Ramos (cell line): ENCODE results near the gene CD3E.
"Not testable (repeated sequence)": the region's sequence is repeated elsewhere in the genome, so short reads cannot be mapped to it uniquely, and the experiment has no call there.

Experiments used
- in situ Hi-C: fragments of 300-500 bp; cut with MboI; formaldehyde crosslinking; loops from one replicate; pipeline ENCODE4 v1.14.3; 2022; ENCODE audit warnings: low sequenced_read_pairs; ENCODE audit not compliant: unreplicated experiment

Gene CD3E

DNA sequence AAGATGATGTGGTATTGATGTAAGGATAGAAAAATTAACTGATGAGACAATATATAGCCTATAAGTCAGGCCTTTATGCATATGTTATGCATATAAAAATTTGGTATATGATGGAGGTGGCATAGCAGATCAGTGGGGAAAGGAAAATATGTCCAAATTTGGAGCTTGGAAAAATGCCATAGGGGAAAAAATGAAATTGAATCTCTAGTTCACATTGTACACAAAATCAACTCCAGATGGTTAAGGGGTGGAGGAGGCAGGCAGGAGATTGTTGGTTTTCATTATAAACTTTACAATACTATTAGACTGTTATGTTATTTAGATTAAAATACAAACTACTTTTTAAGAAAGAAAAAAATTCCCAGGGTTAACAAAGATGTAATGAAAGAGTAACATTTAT is 15.1 kb upstream of the CD3E start:
- in situ Hi-C loops: no loop called here

DNA sequence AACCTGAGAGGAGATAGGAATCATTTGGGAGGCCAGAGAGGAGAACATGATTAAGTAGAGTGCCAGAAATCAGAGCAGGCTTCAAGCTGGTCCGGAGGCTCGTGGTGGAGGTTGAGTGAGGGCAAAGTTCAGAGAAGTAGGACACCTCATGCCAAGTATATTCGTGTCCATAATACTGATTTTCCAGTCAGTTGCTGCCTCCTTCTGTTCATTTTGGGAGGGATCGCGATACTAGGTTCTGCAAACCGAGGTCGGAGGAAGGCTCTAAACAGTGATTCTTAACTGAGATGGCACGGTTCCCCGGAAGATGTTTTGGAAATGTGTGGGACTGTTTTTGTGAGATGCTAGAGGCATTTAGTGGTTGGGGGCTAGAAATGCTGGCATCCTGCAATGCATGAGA is 13.6 kb upstream of the CD3E start:
- in situ Hi-C loops: no loop called here

DNA sequence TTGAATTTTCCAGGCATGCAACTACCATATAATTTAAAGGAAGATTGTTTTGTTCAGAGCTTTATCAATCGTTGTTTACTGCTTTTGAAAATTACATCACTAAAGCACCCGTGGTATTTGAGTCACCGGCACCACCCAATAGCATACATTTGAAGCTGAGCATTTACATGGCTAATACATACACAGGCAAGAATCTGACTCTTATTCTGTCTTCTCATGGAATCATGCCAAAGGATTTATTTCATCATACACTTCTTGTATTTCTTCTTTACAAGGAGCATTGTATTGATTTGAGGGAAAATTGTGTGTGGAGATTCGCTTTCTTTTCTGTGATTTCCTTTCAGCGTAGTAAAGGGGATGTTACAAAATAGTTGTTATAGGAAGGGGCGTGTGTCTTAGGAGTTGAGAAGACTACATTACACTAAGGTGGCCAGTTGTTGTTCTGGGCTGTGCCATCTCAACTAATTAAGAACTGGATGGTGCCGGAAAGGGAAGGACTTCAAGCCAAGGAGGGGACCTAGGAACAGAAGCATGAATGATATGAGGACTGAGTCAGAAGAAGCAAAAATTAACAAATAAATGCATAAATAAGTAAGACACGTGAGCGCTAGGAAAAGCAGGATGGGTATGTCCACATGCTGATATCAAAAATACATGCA is 12.9 kb upstream of the CD3E start:
- in situ Hi-C loops: no loop called here

DNA sequence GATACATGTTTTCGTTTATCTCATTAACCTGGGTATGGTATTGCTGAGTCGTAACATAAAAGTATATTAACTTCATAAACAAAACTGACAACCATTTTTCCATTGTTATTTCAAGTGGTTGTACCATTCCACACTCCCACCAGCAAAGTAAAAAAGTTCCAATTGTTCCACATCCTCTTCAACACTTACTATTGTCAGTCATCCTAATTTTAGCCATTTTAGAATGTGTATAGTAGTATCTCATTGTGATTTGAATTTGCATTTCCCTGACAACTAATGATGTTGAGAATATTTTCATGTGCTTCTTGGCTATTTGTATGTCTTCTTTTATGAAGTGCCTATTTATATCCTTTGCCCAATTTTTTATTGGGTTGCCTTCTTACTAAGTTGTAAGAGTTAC is 10.5 kb upstream of the CD3E start:
- in situ Hi-C loops: no loop called here

DNA sequence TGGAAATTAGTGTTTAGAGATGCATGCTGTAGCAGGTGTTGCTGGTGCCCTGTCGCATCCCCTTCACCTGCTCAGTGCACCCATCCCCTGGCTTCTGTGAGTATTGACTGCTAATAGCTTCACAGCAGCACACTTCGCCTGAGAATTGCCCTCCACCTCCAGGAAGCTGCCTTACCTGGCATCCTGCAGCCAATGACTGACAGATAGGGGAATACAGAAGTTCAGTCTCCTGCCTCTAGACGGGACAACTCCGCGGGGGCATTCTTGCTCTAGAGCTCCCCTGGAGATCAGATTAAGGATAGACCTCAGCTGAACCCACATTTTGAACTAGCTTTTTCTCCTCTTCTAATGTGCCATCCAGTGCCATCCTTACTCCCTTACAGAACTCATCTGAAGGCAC is 9.3 kb upstream of the CD3E start:
- in situ Hi-C loops: no loop called here

DNA sequence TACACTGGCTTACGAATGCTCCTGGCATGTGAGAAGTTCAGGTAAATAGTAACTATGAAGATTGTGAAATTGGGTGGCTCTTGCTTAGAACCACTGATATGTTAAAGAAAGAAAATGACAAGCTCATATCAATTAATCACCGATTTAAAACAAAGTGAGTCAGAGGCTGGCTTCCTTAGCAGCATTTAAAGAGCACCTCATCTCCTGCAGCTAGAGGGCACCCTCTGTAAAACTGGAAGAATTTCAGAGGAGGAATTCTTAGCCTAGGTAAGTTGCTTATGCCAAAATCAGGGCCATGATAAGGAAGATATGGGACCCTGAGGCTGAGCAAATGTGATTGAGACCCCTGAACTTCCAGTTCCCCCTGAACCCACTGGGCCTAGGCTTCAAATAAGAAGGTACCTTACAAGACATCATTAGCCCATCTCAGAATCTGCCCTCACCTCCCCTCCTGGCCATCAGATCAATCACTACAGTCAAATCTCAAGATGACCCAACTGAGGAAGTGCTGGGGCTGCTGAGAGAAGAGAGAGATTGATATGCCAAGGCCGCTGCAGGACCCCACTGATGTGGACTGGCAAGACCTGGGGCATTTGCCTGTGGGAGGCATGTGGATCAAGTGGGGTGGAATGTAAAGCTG is 8.6 kb upstream of the CD3E start:
- in situ Hi-C loops: no loop called here

DNA sequence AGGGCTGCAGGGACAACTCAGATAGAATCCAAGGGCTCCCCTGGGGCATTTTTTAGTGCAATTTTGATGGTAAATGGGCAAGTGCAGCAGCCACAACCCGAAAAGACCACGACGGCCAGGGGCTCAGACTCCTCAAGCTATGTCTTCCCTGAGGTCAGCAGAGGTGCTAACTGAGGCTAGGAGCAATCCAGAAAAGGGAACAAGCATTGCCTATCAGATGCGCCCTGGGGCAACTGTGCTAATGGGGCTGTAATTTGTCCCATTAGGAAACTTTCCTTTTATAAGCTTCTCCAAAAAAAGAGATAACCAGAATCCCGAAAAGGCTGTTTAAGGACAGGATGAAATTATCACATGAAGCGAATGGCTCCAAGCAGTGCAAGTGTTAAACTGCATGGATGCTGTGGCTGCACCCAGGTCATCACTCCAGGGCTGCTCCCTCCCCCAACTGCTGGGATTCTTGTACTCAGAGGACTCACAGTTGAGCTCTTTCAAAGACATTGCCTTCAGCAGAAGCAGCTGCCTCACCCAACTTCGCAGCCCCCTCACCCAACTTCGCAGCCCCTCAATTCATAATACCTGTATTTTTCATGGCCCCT is 2.8 kb upstream of the CD3E start:
- in situ Hi-C loops: no loop called here

DNA sequence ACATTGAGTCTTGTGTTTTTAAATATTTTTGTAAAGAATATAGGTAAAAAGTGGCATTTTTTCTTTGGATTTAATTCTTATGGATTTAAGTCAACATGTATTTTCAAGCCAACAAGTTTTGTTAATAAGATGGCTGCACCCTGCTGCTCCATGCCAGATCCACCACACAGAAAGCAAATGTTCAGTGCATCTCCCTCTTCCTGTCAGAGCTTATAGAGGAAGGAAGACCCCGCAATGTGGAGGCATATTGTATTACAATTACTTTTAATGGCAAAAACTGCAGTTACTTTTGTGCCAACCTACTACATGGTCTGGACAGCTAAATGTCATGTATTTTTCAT is 333 bp upstream of the CD3E start:
- in situ Hi-C loops: no loop called here

DNA sequence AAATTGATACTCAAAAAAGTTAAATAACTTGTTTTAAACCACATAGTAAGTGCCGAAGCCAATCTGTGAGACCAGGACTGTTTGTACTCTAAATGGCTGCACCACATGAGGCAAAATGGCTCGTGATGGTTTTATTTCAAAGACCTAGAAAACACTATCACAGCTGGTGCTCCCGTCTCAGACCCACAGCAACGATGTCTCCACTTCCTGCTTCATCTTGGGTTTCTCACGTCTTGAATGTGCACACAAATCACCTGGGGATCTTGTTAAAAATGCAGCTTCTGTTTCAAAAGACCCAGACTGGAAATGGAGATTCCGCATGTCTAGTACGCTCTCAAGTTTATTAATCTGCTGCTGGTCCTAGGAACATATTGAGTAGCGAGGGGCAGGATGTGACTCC is 1.2 kb downstream of the CD3E start:
- in situ Hi-C loops: no loop called here

DNA sequence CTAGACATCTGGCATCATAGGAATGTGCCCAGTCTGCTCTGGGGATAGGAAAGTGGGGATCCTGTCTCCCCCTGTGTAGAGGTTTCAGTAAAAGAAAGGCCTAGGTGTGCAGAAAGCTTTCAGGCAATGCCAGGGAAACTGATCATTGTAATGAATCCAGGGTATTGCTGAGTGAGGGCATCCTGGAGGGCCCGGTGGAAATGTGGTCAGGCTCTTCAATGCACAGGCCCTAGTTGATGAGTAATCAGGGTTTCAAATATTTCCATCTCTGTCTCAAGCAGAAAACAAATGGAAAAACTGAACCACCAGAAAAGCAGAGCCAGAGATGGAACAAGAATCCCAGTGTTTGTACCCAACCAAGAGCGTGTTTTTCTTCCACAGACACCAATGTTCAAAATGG is 2.0 kb downstream of the CD3E start:
- in situ Hi-C loops: no loop called here

DNA sequence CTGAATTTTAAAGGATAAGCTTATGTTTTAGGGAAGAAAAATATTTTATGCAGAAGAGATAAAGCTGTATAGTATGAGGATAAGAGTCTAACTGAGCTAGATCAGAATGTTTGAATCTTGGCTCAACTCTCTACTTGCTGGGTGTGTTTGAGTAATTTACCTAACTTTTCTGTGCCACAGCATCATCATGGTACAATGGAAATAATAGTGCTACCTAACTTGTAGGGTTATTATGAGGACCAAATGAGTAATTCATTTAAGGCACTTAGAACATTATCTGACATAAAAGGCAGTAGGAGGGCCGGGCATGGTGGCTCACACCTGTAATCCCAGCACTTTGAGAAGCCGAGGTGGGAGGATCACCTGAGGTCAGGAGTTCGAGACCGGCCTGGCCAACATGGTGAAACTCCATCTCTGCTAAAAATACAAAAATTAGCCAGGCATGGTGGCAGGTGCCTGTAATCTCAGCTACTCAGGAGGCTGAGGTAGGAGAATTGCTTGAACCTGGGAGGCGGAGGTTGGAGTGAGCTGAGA is 4.5 kb downstream of the CD3E start:
- in situ Hi-C loops: not testable (repeated sequence)

DNA sequence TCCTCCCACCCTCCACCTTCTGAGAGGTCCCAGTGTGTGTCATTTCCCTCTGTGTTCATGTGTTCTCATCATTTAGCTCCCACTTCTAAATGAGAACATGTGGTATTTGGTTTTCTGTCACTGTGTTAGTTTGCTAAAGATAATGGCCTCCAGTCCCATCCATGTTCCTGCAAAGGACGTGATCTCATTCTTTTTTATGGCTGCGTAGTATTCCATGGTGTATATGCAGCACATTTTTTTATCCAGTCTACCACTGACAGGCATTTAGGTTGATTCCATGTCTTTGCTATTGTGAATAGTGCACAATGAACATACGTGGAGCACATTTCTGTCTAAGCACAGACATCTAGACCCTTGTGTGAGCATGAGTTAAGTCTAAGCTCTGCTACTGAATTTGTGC is 5.7 kb downstream of the CD3E start:
- in situ Hi-C loops: no loop called here

DNA sequence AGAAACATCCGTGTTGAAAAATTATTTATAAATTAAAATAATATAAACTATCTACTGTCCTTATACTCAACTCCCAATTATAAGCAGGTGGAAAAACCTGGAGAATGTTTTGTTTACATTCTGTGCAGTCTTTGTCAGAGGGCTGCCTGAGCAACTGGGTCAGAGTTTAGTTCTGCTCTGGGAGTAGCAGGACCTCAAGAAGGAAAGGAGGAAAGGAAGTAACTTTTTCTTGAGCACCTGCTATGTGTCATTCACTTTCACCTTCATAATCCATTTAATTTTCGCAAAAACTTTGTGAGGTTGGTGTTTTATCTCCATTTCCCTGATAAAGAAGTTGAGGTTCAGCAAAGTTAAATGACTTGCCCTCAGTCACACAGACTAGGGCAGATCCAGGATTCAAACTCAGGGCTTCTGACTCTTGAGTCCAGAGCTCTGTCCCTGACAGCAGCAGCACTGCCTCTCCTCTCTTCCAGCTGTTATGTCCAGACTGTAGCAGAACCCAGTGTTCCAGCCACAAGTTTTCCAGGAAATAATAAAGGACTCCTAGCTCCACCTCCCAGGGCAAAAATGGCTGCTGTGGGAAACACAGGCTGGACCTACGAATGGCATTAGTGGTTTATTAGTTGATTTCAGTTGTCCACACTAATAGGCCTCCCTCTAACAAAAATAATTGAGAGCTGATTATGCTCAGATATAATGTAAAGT is 6.4 kb downstream of the CD3E start:
- in situ Hi-C loops: no loop called here

DNA sequence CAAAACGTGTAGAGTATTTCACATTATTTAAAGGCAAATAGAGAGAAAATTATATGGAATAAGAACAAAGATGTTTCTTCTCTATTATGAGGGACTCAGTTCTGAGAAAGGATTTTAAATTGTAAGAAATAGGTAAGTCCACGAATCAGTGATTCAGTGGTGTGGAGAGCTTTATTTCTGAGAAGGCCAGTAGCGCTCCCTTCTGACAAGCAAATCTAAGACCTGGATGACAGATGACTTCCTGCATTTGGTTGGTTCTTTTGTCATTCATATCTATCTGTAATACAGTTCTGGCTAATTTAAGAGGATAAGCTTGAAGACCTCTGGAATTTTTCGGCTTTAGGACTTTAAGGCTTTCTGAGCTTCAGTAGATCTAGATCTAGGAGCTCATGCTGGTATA is 7.0 kb downstream of the CD3E start:
- in situ Hi-C loops: no loop called here

DNA sequence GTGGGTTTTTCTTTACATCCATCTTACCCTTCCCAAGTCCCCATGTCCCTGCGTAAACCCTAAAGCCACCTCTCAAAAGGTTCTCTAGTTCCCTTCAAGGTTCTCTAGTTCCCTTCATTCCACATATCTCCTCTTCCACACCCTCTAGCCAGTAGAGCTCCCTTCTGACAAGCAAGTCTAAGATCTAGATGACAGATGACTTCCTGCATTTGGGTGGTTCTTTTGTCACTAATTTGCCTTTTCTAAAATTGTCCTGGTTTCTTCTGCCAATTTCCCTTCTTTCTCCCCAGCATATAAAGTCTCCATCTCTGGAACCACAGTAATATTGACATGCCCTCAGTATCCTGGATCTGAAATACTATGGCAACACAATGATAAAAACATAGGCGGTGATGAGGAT is 7.8 kb downstream of the CD3E start:
- in situ Hi-C loops: no loop called here

DNA sequence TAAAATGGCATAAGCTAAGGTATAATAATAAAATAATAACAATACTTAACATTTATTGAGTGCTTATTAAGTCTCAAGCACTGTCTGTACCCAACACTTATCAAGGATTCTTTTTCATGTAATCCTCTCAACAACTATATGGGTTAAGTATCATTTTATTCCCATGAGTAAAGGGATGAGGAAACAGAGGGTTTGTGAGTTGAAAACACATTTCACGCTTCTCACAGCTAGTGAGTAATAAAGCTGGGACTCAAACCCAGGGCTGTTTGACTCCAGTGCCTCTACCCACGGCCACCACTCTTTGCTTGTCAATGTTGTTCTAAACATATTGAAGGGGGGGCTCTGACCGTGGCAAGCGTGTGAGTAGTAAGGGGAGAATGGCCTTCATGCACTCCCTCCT is 8.7 kb downstream of the CD3E start:
- in situ Hi-C loops: no loop called here

DNA sequence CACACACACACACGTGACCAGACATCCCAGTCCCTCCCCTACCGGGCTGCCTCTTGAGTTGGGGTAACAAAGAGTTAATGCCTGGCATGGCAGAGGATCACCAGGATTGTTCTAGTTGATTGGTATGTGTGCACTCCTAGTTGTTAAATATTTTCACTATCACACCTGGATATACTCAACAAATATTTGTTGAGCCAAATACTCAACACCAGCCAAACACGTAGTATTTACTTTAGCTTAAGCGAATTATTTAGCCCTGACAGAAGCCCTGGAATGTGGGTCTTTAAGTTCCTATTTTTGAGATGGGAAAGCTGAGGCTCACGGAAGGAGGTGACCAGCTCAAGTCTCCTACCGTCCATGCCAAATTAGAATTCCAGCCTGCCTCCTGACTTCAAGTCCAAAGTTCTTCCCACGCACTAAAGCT is 10.5 kb downstream of the CD3E start:
- in situ Hi-C loops: no loop called here

DNA sequence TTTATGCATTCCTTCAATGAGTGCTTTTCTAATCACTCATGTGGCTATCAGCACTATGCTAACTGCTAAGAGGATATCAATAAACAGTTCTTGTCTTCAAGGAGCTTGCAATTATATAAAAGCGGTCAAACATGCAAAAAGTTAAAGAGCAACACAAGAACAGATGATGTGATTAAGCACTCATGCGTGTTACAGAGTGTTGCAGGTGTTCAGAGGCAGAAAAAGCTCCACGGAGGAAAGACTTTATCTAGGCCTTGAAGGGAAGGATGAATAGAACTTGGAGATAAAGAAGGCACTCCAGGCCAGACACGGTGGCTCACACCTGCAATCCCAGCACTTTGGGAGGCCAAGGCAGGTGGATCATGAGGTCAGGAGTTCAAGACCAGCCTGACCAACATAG is 13.6 kb downstream of the CD3E start:
- in situ Hi-C loops: no loop called here

DNA sequence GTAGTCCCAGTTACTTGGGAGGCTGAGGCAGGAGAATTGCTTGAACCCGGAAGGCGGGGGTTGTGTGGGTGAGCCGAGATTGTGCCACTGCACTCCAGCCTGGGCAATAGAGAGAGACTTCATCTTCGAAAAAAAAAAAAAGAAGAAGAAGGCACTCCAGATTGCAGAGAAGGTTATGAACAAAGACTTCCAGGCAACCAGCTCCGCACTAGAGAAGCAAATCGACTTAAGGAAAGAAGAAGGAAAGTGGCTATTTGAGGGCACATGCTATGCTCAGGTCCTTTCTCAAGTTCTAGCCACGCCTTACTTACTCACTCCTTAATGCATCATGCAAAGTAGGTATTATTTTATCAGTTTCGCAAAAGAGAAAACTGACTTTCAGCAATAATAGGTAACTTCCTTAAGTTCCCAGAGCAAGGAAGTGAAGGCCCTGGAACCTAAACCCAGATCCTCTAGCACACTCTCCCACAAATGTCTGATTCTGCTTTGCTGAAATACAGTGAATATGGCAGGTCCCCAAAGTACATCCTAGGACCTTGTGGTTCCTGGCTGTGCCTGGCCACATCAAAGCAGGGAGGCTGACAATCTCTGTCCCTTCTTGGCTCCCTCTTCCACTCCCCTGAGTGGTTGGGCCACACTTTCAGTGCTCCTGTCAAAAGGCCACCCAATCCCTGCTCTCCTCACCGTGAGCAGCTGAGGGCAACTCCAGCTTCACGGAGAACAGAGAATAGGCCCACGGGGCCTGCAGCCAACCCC is 14.2 kb downstream of the CD3E start:
- in situ Hi-C loops: no loop called here

DNA sequence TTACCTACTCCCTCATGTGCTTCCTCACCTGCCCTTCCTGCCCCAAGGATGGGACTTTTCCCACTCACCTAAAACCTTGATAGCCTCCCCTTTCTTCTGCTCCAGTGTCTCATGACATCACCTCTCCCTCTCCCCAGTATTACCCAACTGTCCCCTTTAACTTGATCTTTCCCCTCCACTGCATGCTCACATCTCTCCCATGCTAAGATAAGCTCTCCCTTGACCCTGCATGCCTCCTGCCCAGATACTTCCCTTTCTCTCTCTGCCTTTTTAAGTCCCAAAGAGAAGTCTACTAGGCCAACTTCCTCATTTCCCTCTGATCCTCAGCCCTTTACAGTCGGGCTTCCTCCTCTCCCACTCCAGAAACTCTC is 14.8 kb downstream of the CD3E start:
- in situ Hi-C loops: no loop called here

DNA sequence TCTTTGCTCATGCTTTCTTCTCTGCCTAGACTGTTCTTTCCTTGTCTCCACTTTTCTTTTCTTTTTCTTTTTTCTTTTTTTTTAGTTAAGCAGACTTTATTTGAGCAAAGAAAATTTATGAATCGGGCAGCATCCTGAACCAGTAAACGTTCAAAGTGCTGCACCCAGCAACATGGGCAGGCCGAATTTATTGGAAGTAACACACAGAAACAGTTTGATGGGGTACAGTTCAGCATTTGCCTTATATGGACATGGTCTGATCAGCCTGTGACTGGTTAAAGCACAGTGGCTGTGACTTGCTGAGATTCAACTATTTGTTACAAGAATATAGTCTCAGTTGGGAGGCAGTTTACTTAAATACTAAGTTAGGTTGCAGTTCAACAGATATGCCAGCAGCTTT is 16.0 kb downstream of the CD3E start:
- in situ Hi-C loops: no loop called here
